ENCODE results near the gene SRF. TPM values are rescaled to one million over a fixed set of nuclear protein-coding genes. Genes with fewer than 3 reads are reported as not detected.

SRF gene
- total RNA-seq, 3 donors from 2014 or later = 19.5 to 87.1 (median 26.3) TPM

GRCh38 chr6:43180985-43181384 is 9.9 kb downstream of the SRF start:
- TF ChIP-seq CTCF (IDR thresholded peaks at IDR 0.05) = no peak
- Histone ChIP-seq H3K4me1 (ENCODE audit: low read depth) (peaks cover 9% of the 10 kb centered on the region), H3K4me3 (no peak overlapping the region), H3K36me3 (ENCODE audit: low read depth) (no peaks in the 10 kb centered on the region), H3K9me3 (no peaks in the 10 kb centered on the region)
- ATAC-seq (no peak), DNase-seq (no peak)
- intact Hi-C loops (cut with DNase I, micrococcal nuclease) = no loop called here

GRCh38 chr6:43181621-43181941 is 10.5 kb downstream of the SRF start:
- no peak for DNase-seq
- no peak for TF ChIP-seq CTCF (IDR thresholded peaks at IDR 0.05)
- H3K4me3 ChIP-seq = peak overlapping the region; percentile 51
- H3K9me3 ChIP-seq = no peaks in the 10 kb centered on the region
- no peak for ATAC-seq
- H3K4me1 ChIP-seq (ENCODE audit: low read depth) = peaks cover 9% of the 10 kb centered on the region
- intact Hi-C loops (cut with DNase I, micrococcal nuclease) = no loop called here
- H3K36me3 ChIP-seq (ENCODE audit: low read depth) = no peaks in the 10 kb centered on the region

- DNase-seq (peak; percentile 89 to 92 (median 92)), ATAC-seq (peak; percentile 99)
- intact Hi-C loops (cut with DNase I, micrococcal nuclease) = no loop called here
- H3K4me1 ChIP-seq (ENCODE audit: low read depth) = peaks cover 9% of the 10 kb centered on the region
- no peaks in the 10 kb centered on the region for H3K9me3 ChIP-seq
- no peak for TF ChIP-seq CTCF (IDR thresholded peaks at IDR 0.05)
- H3K36me3 ChIP-seq (ENCODE audit: low read depth) = no peaks in the 10 kb centered on the region
- H3K4me3 ChIP-seq = peak within 1 kb of the TSS; percentile 51
Measured at GRCh38 chr6:43181942-43182860, 11.1 kb downstream of the SRF start, which contains the start of gene CUL9. Gene CUL9, plus strand, starts transcription at chr6:43182196. Its CDS starts 2,115 bp downstream, at chr6:43184311.

GRCh38 chr6:43183441-43183840 is 12.4 kb downstream of the SRF start:
- Histone ChIP-seq H3K4me1 (ENCODE audit: low read depth) (peaks cover 9% of the 10 kb centered on the region), H3K9me3 (no peaks in the 10 kb centered on the region), H3K4me3 (no peak overlapping the region), H3K36me3 (ENCODE audit: low read depth) (no peaks in the 10 kb centered on the region)
- TF ChIP-seq CTCF (IDR thresholded peaks at IDR 0.05) = no peak
- intact Hi-C loops (cut with DNase I, micrococcal nuclease) = no loop called here
- ATAC-seq (no peak), DNase-seq (no peak)

GRCh38 chr6:43184268-43184985 is 13.4 kb downstream of the SRF start:
- Histone ChIP-seq H3K4me1 (ENCODE audit: low read depth) (peaks cover 9% of the 10 kb centered on the region), H3K36me3 (ENCODE audit: low read depth) (no peaks in the 10 kb centered on the region), H3K4me3 (no peak overlapping the region), H3K9me3 (no peaks in the 10 kb centered on the region)
- TF ChIP-seq CTCF (IDR thresholded peaks at IDR 0.05) = no peak
- ATAC-seq (no peak), DNase-seq (no peak)
- intact Hi-C loops (cut with DNase I, micrococcal nuclease) = no loop called here

Measured in mucosa of descending colon (tissue), 3 donors.